Transverse colon (tissue), 4 donors: Measurements from ENCODE around the gene RPS6KA4.

ENCODE experiments used
- CTCF ChIP-seq, 5 experiments: fragments of 200-600 bp in 3 of 5; fragments of 450-650 bp in 2 of 5; sonication (generic) in 3 of 5; IDR thresholded peaks; 1 replicate in 2 of 5; 2 replicates in 3 of 5; pipeline ENCODE4 v1.5.1; 2016 to 2017; ENCODE audit warnings: antibody characterized with exemption in 5 of 5, inconsistent platforms in 3 of 5, mild to moderate bottlenecking in 2 of 5, moderate library complexity in 1 of 5
- EP300 ChIP-seq: sonication (generic); formaldehyde crosslinking; IDR thresholded peaks from one replicate; pipeline ENCODE4 v1.6.1; 2017; ENCODE audit warnings: antibody characterized with exemption, low read depth
- POLR2A ChIP-seq: fragments of 450-650 bp; IDR thresholded peaks from one replicate; pipeline ENCODE4 v1.6.1; 2016; ENCODE audit warnings: antibody characterized with exemption, mild to moderate bottlenecking, moderate library complexity
- POLR2AphosphoS5 ChIP-seq, 3 donors: sonication (generic); formaldehyde crosslinking; IDR thresholded peaks; one replicate each; pipeline ENCODE4 v1.6.1; 2016; ENCODE audit warnings: antibody characterized with exemption in 3 of 3

GRCh38 chr11:64339286-64339685 lies 19.7 kb upstream of the RPS6KA4 start:
- TF ChIP-seq CTCF (IDR thresholded peaks at IDR 0.05) (no peak), POLR2A (no peak), POLR2AphosphoS5 (IDR thresholded peaks at IDR 0.05) (no peak), EP300 (no peak)
